Measurements from ENCODE around the gene ZNF519. TPM values are rescaled to one million over a fixed set of nuclear protein-coding genes. Genes with fewer than 3 reads are reported as not detected.

Gene ZNF519
- total RNA-seq, 1 donor from 2014 or later: 39.0 TPM

GRCh38 chr18:14092625-14093306 is 39.5 kb downstream of the ZNF519 start:
- no peak overlapping the region for H3K4me3 Mint-ChIP-seq
- H3K4me1 Mint-ChIP-seq: peaks cover 5% of the 10 kb centered on the region
- peaks cover 8% of the 10 kb centered on the region for H3K9me3 Mint-ChIP-seq
- no peak for DNase-seq (ENCODE audit: low read depth, low spot score)
- no peak for TF ChIP-seq CTCF (conservative IDR thresholded peaks at IDR 0.05)
- no peaks in the 10 kb centered on the region for H3K27me3 Mint-ChIP-seq (ENCODE audit: low read depth)
- no peak overlapping the region for H3K27ac Mint-ChIP-seq (ENCODE audit: unreplicated experiment)
- peaks cover 33% of the 10 kb centered on the region for H3K36me3 Mint-ChIP-seq (ENCODE audit: low read depth)

DNA sequence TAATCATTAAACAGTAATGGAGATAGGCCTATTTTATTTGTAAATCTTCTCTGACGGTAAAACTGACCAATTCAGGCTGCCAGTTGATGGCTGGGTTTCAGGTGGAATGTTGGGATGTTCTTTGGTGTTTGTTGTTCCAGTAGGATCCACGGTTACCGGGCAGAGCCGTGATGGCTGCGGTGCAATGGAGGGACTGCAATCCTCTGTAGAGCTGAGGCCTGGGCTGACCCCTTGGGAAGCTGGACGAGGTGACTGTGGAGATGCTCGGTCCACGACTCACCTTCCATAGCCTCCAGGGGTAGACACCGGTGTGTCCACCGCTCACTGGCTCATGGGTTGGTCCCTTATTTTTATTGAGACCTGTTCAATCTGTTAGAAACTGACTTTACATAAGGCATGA is 42.5 kb downstream of the ZNF519 start:
- H3K4me1 Mint-ChIP-seq: peaks cover 10% of the 10 kb centered on the region
- DNase-seq (ENCODE audit: low read depth, low spot score): no peak
- no peak for TF ChIP-seq CTCF (conservative IDR thresholded peaks at IDR 0.05)
- H3K36me3 Mint-ChIP-seq (ENCODE audit: low read depth): peaks cover 9% of the 10 kb centered on the region
- H3K9me3 Mint-ChIP-seq: peaks cover 7% of the 10 kb centered on the region
- no peaks in the 10 kb centered on the region for H3K27me3 Mint-ChIP-seq (ENCODE audit: low read depth)
- H3K27ac Mint-ChIP-seq (ENCODE audit: unreplicated experiment): no peak overlapping the region
- no peak overlapping the region for H3K4me3 Mint-ChIP-seq

- Mint-ChIP-seq H3K27me3 (ENCODE audit: low read depth) (no peaks in the 10 kb centered on the region), H3K9me3 (peaks cover 5% of the 10 kb centered on the region), H3K36me3 (ENCODE audit: low read depth) (peaks cover 5% of the 10 kb centered on the region), H3K27ac (ENCODE audit: unreplicated experiment) (no peak overlapping the region), H3K4me1 (peaks cover 10% of the 10 kb centered on the region), H3K4me3 (no peak overlapping the region)
- no peak for TF ChIP-seq CTCF (conservative IDR thresholded peaks at IDR 0.05)
- DNase-seq (ENCODE audit: low read depth, low spot score): no peak
These were observed 43.0 kb downstream of the ZNF519 start for GRCh38 chr18:14089191-14089590.

- H3K27me3 Mint-ChIP-seq (ENCODE audit: low read depth): no peaks in the 10 kb centered on the region
- DNase-seq (ENCODE audit: low read depth, low spot score): peak; percentile 26
- peaks cover 10% of the 10 kb centered on the region for H3K4me1 Mint-ChIP-seq
- H3K36me3 Mint-ChIP-seq (ENCODE audit: low read depth): peaks cover 2% of the 10 kb centered on the region
- H3K9me3 Mint-ChIP-seq: peaks cover 2% of the 10 kb centered on the region
- H3K4me3 Mint-ChIP-seq: no peak overlapping the region
- no peak overlapping the region for H3K27ac Mint-ChIP-seq (ENCODE audit: unreplicated experiment)
- TF ChIP-seq CTCF (conservative IDR thresholded peaks at IDR 0.05): peak; percentile 87
These were observed 45.6 kb downstream of the ZNF519 start for GRCh38 chr18:14086458-14087231.

- no peak overlapping the region for H3K27ac Mint-ChIP-seq (ENCODE audit: unreplicated experiment)
- H3K4me1 Mint-ChIP-seq: peaks cover 10% of the 10 kb centered on the region
- H3K9me3 Mint-ChIP-seq: no peaks in the 10 kb centered on the region
- H3K4me3 Mint-ChIP-seq: no peak overlapping the region
- DNase-seq (ENCODE audit: low read depth, low spot score): no peak
- no peaks in the 10 kb centered on the region for H3K27me3 Mint-ChIP-seq (ENCODE audit: low read depth)
- no peak for TF ChIP-seq CTCF (conservative IDR thresholded peaks at IDR 0.05)
- peaks cover 2% of the 10 kb centered on the region for H3K36me3 Mint-ChIP-seq (ENCODE audit: low read depth)
These were observed 46.3 kb downstream of the ZNF519 start for GRCh38 chr18:14085770-14086457.
